ENCODE data around the gene FMNL1.

The FMNL1 gene

GRCh38 chr17:45222289-45222995, 757 bp downstream of the FMNL1 start:
- DNase-seq (ENCODE audit: low spot score) = no peak

GRCh38 chr17:45222996-45223538, 1.4 kb downstream of the FMNL1 start:
- DNase-seq (ENCODE audit: low spot score) = no peak

GRCh38 chr17:45223539-45224528, 2.1 kb downstream of the FMNL1 start:
- no peak for DNase-seq (ENCODE audit: low spot score)

DNA sequence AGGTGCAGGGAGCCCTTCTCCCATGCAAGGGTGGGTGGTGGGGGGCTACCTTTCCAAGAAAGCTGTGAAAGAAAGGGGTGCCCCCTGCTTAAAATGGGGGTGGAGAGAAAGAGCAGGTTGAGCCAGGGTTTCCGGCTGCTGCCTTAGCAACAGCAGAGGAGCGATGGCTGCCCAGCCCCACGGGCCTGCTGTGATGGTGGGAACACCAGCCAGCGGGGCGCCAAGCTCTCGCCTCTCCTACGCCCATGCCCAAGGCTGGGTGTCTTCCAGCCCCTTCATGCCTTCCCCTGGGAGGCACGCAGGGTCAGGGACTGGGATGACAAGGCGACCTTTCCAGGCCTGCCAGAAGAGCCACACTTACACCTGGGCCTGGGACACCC, 3.0 kb downstream of the FMNL1 start:
- DNase-seq (ENCODE audit: low spot score) = no peak

DNA sequence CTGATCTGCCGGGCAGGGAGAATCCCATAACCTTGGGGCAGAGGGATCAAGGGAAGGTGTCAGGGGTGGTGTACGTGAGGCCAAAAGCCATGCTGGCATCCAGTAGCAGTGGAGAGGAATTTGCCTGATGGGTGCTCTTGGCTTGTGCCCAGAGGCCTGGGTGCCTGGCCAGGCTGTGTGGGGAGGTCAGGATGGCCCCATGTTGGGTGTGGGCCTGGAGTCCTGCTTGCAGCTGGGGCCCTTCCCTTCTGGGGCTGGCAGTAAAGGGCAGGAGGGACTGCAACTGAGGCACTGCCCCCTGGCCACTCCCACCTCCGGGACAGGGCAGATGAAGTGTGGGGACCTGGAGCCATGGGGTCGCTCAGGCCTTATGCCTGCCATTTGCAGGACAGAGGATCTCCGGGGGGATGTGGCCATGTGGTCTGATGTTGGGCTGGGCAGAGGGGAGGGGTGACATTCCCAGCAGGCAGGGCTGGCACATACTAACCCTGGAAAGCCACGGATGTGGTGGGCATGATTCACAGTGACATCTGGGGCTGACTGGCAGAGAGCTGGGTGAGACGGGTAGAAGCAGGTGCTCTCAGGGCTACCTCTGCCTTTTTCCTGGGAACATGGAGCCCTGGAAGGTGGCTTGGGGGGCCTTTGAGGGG, 3.5 kb downstream of the FMNL1 start:
- DNase-seq (ENCODE audit: low spot score) = no peak

DNA sequence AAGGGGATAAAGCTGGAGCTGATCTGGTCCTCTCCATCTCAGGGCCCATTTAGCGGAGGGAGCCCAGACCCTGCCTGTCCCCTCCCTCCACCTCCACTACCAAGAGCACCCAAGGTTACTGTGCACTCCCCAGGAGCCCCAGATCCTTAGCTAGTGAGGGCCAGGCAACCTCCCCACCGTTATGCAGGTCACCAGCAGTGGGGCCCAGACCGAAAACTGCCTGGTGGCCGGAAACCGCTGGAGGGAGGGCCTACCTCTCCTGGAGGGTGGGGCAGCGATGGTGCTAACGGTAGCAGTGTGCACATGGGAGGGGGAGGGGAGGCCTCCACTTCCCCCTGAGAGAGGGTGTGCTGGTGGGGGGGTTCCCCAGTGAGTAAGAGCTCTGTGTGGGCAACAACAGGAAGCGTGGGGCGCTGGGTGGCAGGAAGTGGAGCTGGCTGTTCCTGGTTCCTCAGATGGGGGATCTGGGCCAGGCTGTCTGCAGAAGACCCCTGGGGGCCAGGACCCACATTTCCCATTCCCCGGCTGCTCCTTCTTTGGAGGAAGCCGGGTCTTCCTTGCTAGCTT, 4.4 kb downstream of the FMNL1 start:
- DNase-seq (ENCODE audit: low spot score) = no peak

DNA sequence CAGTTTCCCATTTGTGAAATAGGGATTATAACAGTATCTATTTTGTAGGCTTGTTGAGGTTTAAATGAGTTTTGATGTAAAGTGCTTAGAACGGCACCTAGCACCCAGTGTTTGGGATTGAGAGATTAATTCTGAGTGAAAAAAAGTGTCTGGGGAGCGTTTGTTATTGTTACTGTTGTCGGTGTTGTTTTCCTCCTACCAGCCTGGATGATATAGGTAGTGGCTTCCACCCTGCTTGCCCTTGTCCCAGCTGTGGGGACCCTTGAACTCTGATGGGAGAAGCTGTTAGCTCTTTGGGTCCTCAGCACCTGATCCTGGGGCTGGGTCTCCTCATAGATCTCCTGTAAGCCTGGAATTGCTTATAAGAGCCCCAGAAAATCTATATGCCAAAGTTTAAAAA, 4.9 kb downstream of the FMNL1 start:
- DNase-seq (ENCODE audit: low spot score) = no peak

- no peak for DNase-seq (ENCODE audit: low spot score)
These were observed 5.6 kb downstream of the FMNL1 start for GRCh38 chr17:45227101-45227925.

GRCh38 chr17:45227926-45228762, 6.5 kb downstream of the FMNL1 start:
- DNase-seq (ENCODE audit: low spot score) = no peak

GRCh38 chr17:45228763-45229539, 7.3 kb downstream of the FMNL1 start:
- DNase-seq (ENCODE audit: low spot score) = peak; percentile 94

GRCh38 chr17:45229681-45230409, 8.2 kb downstream of the FMNL1 start:
- no peak for DNase-seq (ENCODE audit: low spot score)

DNA sequence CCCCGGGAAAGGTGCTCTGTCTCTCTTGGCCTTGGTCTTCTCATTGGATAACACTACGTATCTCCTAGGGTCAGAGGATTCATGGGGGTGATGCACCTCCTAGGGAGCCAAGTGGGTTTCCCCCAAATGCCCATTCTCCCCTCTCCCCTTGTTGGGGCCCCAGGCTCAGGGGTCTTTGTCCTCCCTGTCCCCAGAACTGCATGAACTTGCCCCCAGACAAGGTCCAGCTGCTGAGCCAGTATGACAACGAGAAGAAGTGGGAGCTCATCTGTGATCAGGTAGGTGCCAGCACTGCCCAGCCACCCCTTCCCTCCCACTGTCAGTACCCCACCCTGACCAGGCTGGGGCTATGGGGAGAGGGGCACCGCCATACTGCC, 8.7 kb downstream of the FMNL1 start:
- no peak for DNase-seq (ENCODE audit: low spot score)

DNA sequence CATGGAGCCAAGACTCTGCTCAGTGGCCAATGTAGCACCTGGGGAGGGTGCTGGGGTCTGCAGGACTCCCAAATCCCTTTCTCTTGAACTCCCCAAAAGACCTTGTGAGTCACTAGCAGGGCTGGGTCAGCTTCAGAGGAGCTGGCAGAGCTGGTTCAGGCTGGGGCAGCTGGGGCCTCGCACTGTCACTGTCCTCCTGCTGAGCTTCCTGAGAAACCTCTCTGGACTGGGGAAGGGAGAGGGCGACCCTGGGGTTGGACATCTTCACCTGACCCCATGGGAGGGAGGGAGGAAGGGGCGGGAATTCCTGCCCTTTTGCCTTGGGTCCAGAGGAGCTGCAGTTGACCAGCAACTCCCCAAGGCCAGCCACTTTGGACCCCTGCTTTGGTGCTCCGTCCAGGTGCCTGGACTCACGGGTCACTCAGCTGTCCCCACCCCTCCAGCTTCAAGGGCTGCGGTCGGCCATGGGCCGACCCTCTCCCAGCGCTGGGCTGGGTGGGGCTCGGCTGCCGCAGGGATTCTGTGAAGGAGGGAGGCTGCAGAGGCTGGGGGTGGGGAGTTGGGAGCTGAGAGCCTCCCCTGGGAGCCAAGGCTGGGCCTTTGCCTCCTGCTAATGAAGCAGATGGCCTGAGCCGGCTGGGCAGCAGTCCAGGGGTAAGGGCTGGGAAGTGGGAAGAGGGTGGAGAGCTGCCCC, 9.2 kb downstream of the FMNL1 start:
- peak; percentile 50 for DNase-seq (ENCODE audit: low spot score)

- DNase-seq (ENCODE audit: low spot score) = no peak
These were observed 9.9 kb downstream of the FMNL1 start for GRCh38 chr17:45231481-45232116.

GRCh38 chr17:45232514-45233422, 11.1 kb downstream of the FMNL1 start:
- DNase-seq (ENCODE audit: low spot score) = no peak

DNA sequence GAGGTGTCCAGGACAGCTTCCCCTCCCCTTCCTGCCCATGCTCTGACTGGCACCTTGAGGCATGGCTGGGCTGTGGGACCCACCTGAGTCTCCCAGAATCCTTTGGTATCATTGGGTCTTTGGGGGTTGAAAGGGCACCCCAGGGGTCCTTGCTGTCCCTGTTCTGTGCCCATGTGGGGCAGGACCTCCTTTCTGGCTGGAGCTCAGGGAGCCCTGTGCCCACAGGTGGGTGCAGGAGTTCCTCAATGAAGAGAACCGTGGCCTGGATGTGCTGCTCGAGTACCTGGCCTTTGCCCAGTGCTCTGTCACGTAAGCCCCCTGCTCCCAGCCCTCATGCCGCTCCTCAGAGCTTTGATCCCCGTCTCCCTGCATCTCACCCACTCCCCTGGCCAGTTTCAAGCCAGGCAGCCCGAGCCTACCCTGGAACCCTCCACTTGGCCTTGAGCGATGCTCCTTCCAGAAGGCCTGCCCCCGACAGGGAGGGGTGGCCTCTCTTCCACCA, 11.8 kb downstream of the FMNL1 start:
- DNase-seq (ENCODE audit: low spot score) = no peak

Measured in AG08395 (cell line).